ENCODE measurements around the gene IPO13. TPM values are rescaled to one million over a fixed set of nuclear protein-coding genes. Genes with fewer than 3 reads are reported as not detected.

The IPO13 gene
- total and polyA plus RNA-seq, 10 of the 15 experiments (the other 5 are each of a cell fraction or from before 2014, with no cell fraction given), result 7.1 to 26.6 (median 15.9) TPM

- no peak for TF ChIP-seq CBFB (IDR thresholded peaks at IDR 0.05; ENCODE audit: low read depth)
- TF ChIP-seq SREBF2 (IDR thresholded peaks at IDR 0.05; ENCODE audit: low read length), result no peak
- no peak for TF ChIP-seq SMC3 (IDR thresholded peaks at IDR 0.05; ENCODE audit: borderline replicate concordance, low read length)
These were observed 20.9 kb upstream of the IPO13 start (continued) for GRCh38 chr1:43925846-43926245.

DNA sequence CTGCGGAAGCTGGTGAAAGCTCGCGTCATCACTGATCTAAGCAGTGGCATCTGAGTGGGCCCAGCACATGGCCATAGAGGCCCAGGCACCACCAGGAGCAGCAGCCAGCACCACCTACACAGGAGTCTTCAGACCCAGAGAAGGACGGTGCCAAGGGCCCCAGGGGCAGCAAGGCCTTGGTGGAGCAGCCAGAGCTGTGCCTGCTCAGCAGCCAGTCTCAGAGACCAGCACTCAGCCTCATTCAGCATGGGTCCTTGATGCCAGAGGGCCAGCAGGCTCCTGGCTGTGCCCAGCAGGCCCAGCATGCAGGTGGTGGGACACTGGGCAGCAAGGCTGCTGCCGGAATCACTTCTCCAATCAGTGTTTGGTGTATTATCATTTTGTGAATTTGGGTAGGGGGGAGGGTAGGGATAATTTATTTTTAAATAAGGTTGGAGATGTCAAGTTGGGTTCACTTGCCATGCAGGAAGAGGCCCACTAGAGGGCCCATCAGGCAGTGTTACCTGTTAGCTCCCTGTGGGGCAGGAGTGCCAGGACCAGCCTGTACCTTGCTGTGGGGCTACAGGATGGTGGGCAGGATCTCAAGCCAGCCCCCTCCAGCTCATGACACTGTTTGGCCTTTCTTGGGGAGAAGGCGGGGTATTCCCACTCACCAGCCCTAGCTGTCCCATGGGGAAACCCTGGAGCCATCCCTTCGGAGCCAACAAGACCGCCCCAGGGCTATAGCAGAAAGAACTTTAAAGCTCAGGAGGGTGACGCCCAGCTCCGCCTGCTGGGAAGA is 16.4 kb upstream of the IPO13 start:
- Histone ChIP-seq H3K4me3 (no peak overlapping the region), H4K20me1 (ENCODE audit: control insufficient read depth, insufficient read depth) (no peaks in the 10 kb centered on the region), H3K4me2 (ENCODE audit: control insufficient read depth, insufficient read depth) (no peak overlapping the region), H3K4me1 (ENCODE audit: control insufficient read depth, insufficient read depth, low read length) (peaks cover 11% of the 10 kb centered on the region), H3K9me3 (replicated peaks; ENCODE audit: control insufficient read depth, insufficient read depth, low read length) (no peaks in the 10 kb centered on the region), H2AFZ (ENCODE audit: control insufficient read depth, low read depth, low read length) (no peak overlapping the region), H3K9ac (ENCODE audit: control insufficient read depth, insufficient read depth, low read length) (no peak overlapping the region), H3K79me2 (ENCODE audit: control insufficient read depth, insufficient read depth, low read length) (no peaks in the 10 kb centered on the region), H3K27ac (ENCODE audit: control insufficient read depth, insufficient read depth) (no peak overlapping the region), H3K27me3 (replicated peaks in 1 of 2; ENCODE audit: control insufficient read depth in 2 of 2, insufficient read depth in 2 of 2, low read length in 1 of 2) (no peaks in the 10 kb centered on the region), H3K36me3 (ENCODE audit: control insufficient read depth in 2 of 2, insufficient read depth in 2 of 2, low read length in 1 of 2) (no peaks in the 10 kb centered on the region)
- TF ChIP-seq BHLHE40 (IDR thresholded peaks at IDR 0.05; ENCODE audit: borderline replicate concordance in 1 of 2, low read depth in 2 of 2, low read length in 1 of 2), result no peak
- TF ChIP-seq, protein P1, sequence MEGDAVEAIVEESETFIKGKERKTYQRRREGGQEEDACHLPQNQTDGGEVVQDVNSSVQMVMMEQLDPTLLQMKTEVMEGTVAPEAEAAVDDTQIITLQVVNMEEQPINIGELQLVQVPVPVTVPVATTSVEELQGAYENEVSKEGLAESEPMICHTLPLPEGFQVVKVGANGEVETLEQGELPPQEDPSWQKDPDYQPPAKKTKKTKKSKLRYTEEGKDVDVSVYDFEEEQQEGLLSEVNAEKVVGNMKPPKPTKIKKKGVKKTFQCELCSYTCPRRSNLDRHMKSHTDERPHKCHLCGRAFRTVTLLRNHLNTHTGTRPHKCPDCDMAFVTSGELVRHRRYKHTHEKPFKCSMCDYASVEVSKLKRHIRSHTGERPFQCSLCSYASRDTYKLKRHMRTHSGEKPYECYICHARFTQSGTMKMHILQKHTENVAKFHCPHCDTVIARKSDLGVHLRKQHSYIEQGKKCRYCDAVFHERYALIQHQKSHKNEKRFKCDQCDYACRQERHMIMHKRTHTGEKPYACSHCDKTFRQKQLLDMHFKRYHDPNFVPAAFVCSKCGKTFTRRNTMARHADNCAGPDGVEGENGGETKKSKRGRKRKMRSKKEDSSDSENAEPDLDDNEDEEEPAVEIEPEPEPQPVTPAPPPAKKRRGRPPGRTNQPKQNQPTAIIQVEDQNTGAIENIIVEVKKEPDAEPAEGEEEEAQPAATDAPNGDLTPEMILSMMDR (IDR thresholded peaks at IDR 0.05 in 2 of 3, conservative IDR thresholded peaks at IDR 0.05 in 1 of 3; ENCODE audit: control insufficient read depth in 2 of 3, extremely low read depth in 1 of 3, insufficient read depth in 1 of 3, low read depth in 3 of 3, low read length in 3 of 3), result peak; percentile 42 to 65 (median 63)
- no peak for TF ChIP-seq BCL11A (IDR thresholded peaks at IDR 0.05; ENCODE audit: low read depth, low read length)
- TF ChIP-seq, protein P2, sequence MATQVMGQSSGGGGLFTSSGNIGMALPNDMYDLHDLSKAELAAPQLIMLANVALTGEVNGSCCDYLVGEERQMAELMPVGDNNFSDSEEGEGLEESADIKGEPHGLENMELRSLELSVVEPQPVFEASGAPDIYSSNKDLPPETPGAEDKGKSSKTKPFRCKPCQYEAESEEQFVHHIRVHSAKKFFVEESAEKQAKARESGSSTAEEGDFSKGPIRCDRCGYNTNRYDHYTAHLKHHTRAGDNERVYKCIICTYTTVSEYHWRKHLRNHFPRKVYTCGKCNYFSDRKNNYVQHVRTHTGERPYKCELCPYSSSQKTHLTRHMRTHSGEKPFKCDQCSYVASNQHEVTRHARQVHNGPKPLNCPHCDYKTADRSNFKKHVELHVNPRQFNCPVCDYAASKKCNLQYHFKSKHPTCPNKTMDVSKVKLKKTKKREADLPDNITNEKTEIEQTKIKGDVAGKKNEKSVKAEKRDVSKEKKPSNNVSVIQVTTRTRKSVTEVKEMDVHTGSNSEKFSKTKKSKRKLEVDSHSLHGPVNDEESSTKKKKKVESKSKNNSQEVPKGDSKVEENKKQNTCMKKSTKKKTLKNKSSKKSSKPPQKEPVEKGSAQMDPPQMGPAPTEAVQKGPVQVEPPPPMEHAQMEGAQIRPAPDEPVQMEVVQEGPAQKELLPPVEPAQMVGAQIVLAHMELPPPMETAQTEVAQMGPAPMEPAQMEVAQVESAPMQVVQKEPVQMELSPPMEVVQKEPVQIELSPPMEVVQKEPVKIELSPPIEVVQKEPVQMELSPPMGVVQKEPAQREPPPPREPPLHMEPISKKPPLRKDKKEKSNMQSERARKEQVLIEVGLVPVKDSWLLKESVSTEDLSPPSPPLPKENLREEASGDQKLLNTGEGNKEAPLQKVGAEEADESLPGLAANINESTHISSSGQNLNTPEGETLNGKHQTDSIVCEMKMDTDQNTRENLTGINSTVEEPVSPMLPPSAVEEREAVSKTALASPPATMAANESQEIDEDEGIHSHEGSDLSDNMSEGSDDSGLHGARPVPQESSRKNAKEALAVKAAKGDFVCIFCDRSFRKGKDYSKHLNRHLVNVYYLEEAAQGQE (IDR thresholded peaks at IDR 0.05; ENCODE audit: low read depth, low read length), result no peak
- no peak for TF ChIP-seq KLF5 (IDR thresholded peaks at IDR 0.05; ENCODE audit: partially characterized antibody)
- peak; percentile 47; the same call in 1 of the 2 replicates for TF ChIP-seq SMC3 (IDR thresholded peaks at IDR 0.05; ENCODE audit: borderline replicate concordance, low read length)
- TF ChIP-seq MYC (IDR thresholded peaks at IDR 0.05; ENCODE audit: insufficient read depth, insufficient read length, insufficient replicate concordance, low read length, severe bottlenecking), result no peak
- DNase-seq (ENCODE audit: low read depth, low spot score) (no peak), ATAC-seq (peak; percentile 39), FAIRE-seq (no peak)
- CTCF ChIA-PET, result interaction anchor here (0.6 to 19.3 kb wide), 11 partner anchors 10 to 703 kb away, joined by 3 to 1117 read pairs (median 3); no protein-coding TSS in a partner anchor
- SMC1A ChIA-PET (ENCODE audit: uncharacterized antibody, unreplicated experiment), result interaction anchor here (1.0 to 6.1 kb wide), 3 partner anchors 15 to 166 kb away, joined by 3 to 65 read pairs (median 8); no protein-coding TSS in a partner anchor
- 91% methylated on average over 10 of the region's 10 CpGs for WGBS (ENCODE audit: insufficient coverage, insufficient replicate concordance, low lambda C conversion rate, missing lambda C conversion rate)
- in situ Hi-C loops (cut with MboI) (loop anchor here (5.0 kb wide), 1 partner anchor 168 kb away; no protein-coding TSS in a partner anchor), intact Hi-C loops (cut with micrococcal nuclease; ENCODE audit: unreplicated experiment) (loop anchor here (5.0 kb wide), 1 partner anchor 93 kb away; no protein-coding TSS in a partner anchor)
- POLR2A ChIA-PET, result interaction anchor here (0.5 to 1.1 kb wide), 2 partner anchors 167 to 170 kb away, joined by 3 read pairs; no protein-coding TSS in a partner anchor
- RAD21 ChIA-PET (ENCODE audit: unreplicated experiment), result interaction anchor here (0.9 to 13.3 kb wide), 4 partner anchors 15 to 164 kb away, joined by 3 to 587 read pairs (median 4); no protein-coding TSS in a partner anchor
- no TSS peak for BruUV-seq (replicated peaks)

All from GM12878 (cell line).